Measurements from ENCODE around the gene FOXN4.
"Not testable (repeated sequence)": the region's sequence is repeated elsewhere in the genome, so short reads cannot be mapped to it uniquely, and the experiment has no call there.

Gene FOXN4

GRCh38 chr12:109308534-109309380 is at the start of gene FOXN4:
Gene FOXN4 (minus strand): TSS chr12:109309284. CDS start chr12:109308321, 963 bp downstream.
- DNase-seq, result no peak

- no peak for DNase-seq
Observed at GRCh38 chr12:109358154-109358869, 49.2 kb upstream of the FOXN4 start.

GRCh38 chr12:109357032-109357431 is 47.9 kb upstream of the FOXN4 start:
- no peak for DNase-seq

GRCh38 chr12:109356577-109356976 is 47.5 kb upstream of the FOXN4 start:
- no peak for DNase-seq

GRCh38 chr12:109352184-109352583 is 43.1 kb upstream of the FOXN4 start:
- DNase-seq, result no peak

- DNase-seq, result no peak
Observed at GRCh38 chr12:109347589-109347988, 38.5 kb upstream of the FOXN4 start, which contains the start of gene MYO1H. Gene MYO1H (plus strand): TSS chr12:109347900. CDS start chr12:109347961, 61 bp downstream.

GRCh38 chr12:109346920-109347319 is 37.8 kb upstream of the FOXN4 start:
- DNase-seq, result no peak

- DNase-seq, result no peak
Observed at GRCh38 chr12:109345428-109345827, 36.3 kb upstream of the FOXN4 start.

- DNase-seq, result no peak
Observed at GRCh38 chr12:109343677-109344076, 34.6 kb upstream of the FOXN4 start.

- DNase-seq, result no peak
Observed at GRCh38 chr12:109336593-109336992, 27.5 kb upstream of the FOXN4 start.

GRCh38 chr12:109334887-109335286 is 25.8 kb upstream of the FOXN4 start:
- DNase-seq, result no peak

GRCh38 chr12:109331301-109331952 is 22.3 kb upstream of the FOXN4 start:
- DNase-seq, result no peak

- DNase-seq, result no peak
Observed at GRCh38 chr12:109330282-109331230, 21.5 kb upstream of the FOXN4 start.

GRCh38 chr12:109329686-109330085 is 20.6 kb upstream of the FOXN4 start:
- DNase-seq, result no peak

GRCh38 chr12:109329003-109329402 is 19.9 kb upstream of the FOXN4 start:
- DNase-seq, result no peak

- not testable (repeated sequence) for DNase-seq
Observed at GRCh38 chr12:109321294-109321693, 12.2 kb upstream of the FOXN4 start.

GRCh38 chr12:109310247-109311125 is 1.4 kb upstream of the FOXN4 start:
- no peak for DNase-seq

- no peak for DNase-seq
Observed at GRCh38 chr12:109309381-109310246, 530 bp upstream of the FOXN4 start.

GRCh38 chr12:109307051-109307450 is 2.0 kb downstream of the FOXN4 start:
- no peak for DNase-seq

GRCh38 chr12:109305547-109305946 is 3.5 kb downstream of the FOXN4 start:
- no peak for DNase-seq

All from activated CD4-positive, alpha-beta T cell treated with anti-CD3 and anti-CD28 coated beads for 1 hour (primary cell).